Activated CD8-positive, alpha-beta T cell treated with anti-CD3 and anti-CD28 coated beads for 36 hours (primary cell): ENCODE results near the gene TUT1. TPM values are rescaled to one million over a fixed set of nuclear protein-coding genes. Genes with fewer than 3 reads are reported as not detected.
"Not testable (repeated sequence)": the region's sequence is repeated elsewhere in the genome, so short reads cannot be mapped to it uniquely, and the experiment has no call there.

Source experiments
- ATAC-seq: fragments of 200-7000 bp; cut with Tn5 transposase; one replicate; pipeline ENCODE4 v1.10.0; 2021; ENCODE audit warnings: mild to moderate bottlenecking, moderate library complexity
- CTCF ChIA-PET: fragments of 350-600 bp; sonication (Branson Sonifier 250); formaldehyde crosslinking; loops from one replicate; lab custom pipeline; 2021; ENCODE audit warnings: antibody characterized with exemption; lab: Charles Lee
- POLR2A ChIA-PET: fragments of 350-600 bp; sonication (Branson Sonifier 250); formaldehyde crosslinking; loops from one replicate; lab custom pipeline; 2021; ENCODE audit warnings: antibody characterized with exemption; lab: Charles Lee
- DNase-seq: peaks from one replicate; pipeline ENCODE4 v3.0.0-alpha.2; 2020
- H3K27ac Mint-ChIP-seq: one replicate; pipeline ENCODE4 v1.8.0; 2021; ENCODE audit warnings: mild to moderate bottlenecking, mixed read lengths
- H3K27me3 Mint-ChIP-seq: one replicate; pipeline ENCODE4 v1.8.0; 2021; ENCODE audit warnings: mixed read lengths
- H3K36me3 Mint-ChIP-seq: one replicate; pipeline ENCODE4 v1.8.0; 2021; ENCODE audit warnings: low read depth, mixed read lengths
- H3K4me1 Mint-ChIP-seq: one replicate; pipeline ENCODE4 v1.8.0; 2021; ENCODE audit warnings: low read depth, mixed read lengths
- H3K4me3 Mint-ChIP-seq: one replicate; pipeline ENCODE4 v1.8.0; 2021; ENCODE audit warnings: mild to moderate bottlenecking, moderate library complexity, mixed read lengths
- H3K9me3 Mint-ChIP-seq: one replicate; pipeline ENCODE4 v1.8.0; 2021; ENCODE audit warnings: mixed read lengths
- intact Hi-C: fragments of 100-400 bp; cut with micrococcal nuclease; formaldehyde crosslinking; loops from one replicate; pipeline ENCODE4 v1.10.0; 2022
- total RNA-seq, 2 experiments: library from RNA; stranded (reverse); gene quantifications; one replicate each; pipeline ENCODE4 v1.2.3, GENCODE V29; 2021
- TF ChIP-seq, protein P1 (sequence below): fragments of 200-600 bp; IDR thresholded peaks from one replicate; pipeline ENCODE4 v1.8.0; 2022; ENCODE audit warnings: antibody characterized with exemption, mild to moderate bottlenecking

The TUT1 gene
- total RNA-seq, 2 experiments from 2014 or later = 34.4 to 38.0 TPM

DNA sequence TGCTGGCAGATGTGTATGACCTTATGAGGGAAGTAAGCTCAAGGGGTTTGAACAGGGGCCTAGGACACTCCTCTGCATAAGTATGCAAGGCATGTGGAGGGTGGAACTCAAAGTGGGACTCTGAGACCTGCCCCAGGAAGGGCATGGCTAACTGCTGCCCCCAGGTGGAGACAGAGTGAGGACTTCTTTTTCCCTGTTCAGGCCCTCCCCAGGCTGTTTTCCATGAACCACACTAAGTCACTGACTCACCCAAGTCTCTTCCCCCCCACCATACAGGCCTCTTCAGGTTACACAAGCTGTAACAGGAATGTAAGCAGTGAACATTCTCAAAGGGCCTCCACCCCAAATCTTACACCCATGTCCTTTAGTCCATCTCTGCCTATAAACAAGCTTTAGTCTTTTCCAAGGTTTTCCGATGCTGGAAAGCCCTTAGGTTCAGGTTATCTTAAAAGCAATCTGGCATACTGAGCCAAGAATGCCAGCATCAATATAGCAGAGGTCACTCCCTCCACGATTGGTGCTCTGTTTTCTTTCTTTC is 30.7 kb downstream of the TUT1 start:
- TF ChIP-seq, protein P1, sequence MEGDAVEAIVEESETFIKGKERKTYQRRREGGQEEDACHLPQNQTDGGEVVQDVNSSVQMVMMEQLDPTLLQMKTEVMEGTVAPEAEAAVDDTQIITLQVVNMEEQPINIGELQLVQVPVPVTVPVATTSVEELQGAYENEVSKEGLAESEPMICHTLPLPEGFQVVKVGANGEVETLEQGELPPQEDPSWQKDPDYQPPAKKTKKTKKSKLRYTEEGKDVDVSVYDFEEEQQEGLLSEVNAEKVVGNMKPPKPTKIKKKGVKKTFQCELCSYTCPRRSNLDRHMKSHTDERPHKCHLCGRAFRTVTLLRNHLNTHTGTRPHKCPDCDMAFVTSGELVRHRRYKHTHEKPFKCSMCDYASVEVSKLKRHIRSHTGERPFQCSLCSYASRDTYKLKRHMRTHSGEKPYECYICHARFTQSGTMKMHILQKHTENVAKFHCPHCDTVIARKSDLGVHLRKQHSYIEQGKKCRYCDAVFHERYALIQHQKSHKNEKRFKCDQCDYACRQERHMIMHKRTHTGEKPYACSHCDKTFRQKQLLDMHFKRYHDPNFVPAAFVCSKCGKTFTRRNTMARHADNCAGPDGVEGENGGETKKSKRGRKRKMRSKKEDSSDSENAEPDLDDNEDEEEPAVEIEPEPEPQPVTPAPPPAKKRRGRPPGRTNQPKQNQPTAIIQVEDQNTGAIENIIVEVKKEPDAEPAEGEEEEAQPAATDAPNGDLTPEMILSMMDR = peak; percentile 67
- Mint-ChIP-seq H3K9me3 (no peaks in the 10 kb centered on the region), H3K4me3 (no peak overlapping the region), H3K36me3 (peaks cover 54% of the 10 kb centered on the region), H3K27me3 (no peaks in the 10 kb centered on the region), H3K27ac (peak overlapping the region; percentile 94), H3K4me1 (peaks cover 64% of the 10 kb centered on the region)
- ATAC-seq (peak; percentile 13), DNase-seq (peak; percentile 86)
- ChIA-PET POLR2A (interaction anchor here (0.7 to 14.2 kb wide), 7 partner anchors 9 to 280 kb away, joined by 3 to 156 read pairs (median 3); partner anchors contain the start of genes EEF1G and TUT1), CTCF (interaction anchor here (0.6 to 5.4 kb wide), 14 partner anchors 9 to 219 kb away, joined by 3 to 80 read pairs (median 5); partner anchors contain the start of gene EEF1G)
- intact Hi-C loops = no loop called here

DNA sequence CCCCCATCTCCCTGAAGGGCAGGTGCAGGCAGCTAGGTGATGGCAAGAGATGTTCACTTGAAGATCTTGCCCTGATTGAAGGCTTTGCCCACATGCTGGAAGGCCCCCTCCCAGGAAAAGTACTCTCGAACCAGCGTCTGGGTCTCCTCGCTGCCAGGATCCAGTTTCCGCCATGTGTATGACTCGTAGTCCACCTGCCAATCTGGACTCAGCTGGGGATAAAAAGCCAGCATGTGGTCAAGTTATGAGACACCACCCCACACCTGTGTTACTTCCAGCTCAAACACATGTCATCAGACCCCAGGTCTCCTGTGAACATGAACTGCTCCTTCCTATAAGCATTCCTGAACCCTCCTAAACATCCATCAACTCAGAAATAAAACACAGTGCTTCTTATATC is 31.7 kb downstream of the TUT1 start:
- CTCF ChIA-PET = interaction anchor here (0.9 to 5.4 kb wide), 9 partner anchors 10 to 323 kb away, joined by 3 to 80 read pairs (median 6); partner anchors contain the start of gene EEF1G
- POLR2A ChIA-PET = interaction anchor here (0.7 to 14.2 kb wide), 6 partner anchors 10 to 281 kb away, joined by 3 to 156 read pairs (median 3); partner anchors contain the start of genes EEF1G and TUT1
- not testable (repeated sequence) for ATAC-seq, H3K4me3 Mint-ChIP-seq, H3K9me3 Mint-ChIP-seq, H3K27me3 Mint-ChIP-seq, DNase-seq
- Mint-ChIP-seq H3K27ac (peak overlapping the region; percentile 94), H3K4me1 (peaks cover 70% of the 10 kb centered on the region), H3K36me3 (peaks cover 51% of the 10 kb centered on the region)
- intact Hi-C loops = loop anchor here (5.0 kb wide), 1 partner anchor 132 kb away; no protein-coding TSS in a partner anchor

DNA sequence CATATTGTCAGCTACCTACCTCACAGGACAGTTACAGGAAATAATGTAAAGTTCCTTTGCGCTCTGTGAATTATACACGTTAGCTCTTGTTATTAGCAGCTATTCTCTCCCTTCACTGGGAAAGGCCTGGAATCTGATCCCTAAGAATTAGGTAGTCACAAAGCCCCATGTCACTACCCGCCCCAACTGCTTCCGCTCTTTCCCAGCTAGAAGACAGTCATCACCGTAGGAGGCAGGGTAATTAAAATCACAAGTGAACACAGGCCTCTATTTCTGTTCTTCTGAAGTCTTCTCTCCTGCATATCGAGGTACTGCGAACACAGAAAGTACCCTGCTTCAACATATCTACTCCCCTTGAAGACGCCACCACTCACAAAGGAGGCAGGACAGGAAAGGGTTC is 32.1 kb downstream of the TUT1 start:
- Mint-ChIP-seq H3K4me3 (no peak overlapping the region), H3K9me3 (no peaks in the 10 kb centered on the region), H3K27me3 (no peaks in the 10 kb centered on the region), H3K4me1 (peaks cover 74% of the 10 kb centered on the region), H3K36me3 (peaks cover 56% of the 10 kb centered on the region), H3K27ac (peak overlapping the region; percentile 94)
- POLR2A ChIA-PET = interaction anchor here (0.8 to 14.2 kb wide), 7 partner anchors 11 to 297 kb away, joined by 3 to 156 read pairs (median 4); partner anchors contain the start of gene EEF1G
- intact Hi-C loops = loop anchor here (5.0 kb wide), 1 partner anchor 132 kb away; no protein-coding TSS in a partner anchor
- TF ChIP-seq, protein P1 = no peak
- ATAC-seq (no peak), DNase-seq (no peak)
- CTCF ChIA-PET = interaction anchor here (0.9 to 5.4 kb wide), 8 partner anchors 11 to 323 kb away, joined by 3 to 80 read pairs (median 10); partner anchors contain the start of gene EEF1G

DNA sequence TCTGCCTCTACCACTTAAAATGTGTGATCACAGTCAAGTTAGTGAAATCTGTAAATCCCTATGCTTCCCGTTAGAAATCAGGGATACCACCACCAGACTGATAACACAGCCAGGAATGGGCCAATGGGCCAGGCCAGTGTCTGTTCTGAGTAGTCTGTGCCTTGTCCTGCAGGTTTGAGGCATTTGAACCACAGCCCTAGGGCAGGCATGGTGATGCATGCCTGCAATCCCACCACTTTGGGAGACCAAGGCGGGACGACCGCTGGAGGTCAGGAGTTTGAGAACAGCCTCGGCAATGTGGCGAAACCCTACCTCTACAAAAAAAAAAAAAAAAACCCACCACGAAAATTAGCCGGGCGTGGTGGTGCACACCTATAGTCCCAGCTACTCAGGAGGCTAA is 32.7 kb downstream of the TUT1 start:
- Mint-ChIP-seq H3K27ac (peak overlapping the region; percentile 94), H3K4me3 (no peak overlapping the region), H3K36me3 (peaks cover 56% of the 10 kb centered on the region), H3K4me1 (peaks cover 77% of the 10 kb centered on the region), H3K9me3 (no peaks in the 10 kb centered on the region), H3K27me3 (no peaks in the 10 kb centered on the region)
- CTCF ChIA-PET = interaction anchor here (0.9 to 5.4 kb wide), 5 partner anchors 11 to 324 kb away, joined by 3 to 80 read pairs (median 25); no protein-coding TSS in a partner anchor
- DNase-seq = no peak
- no peak for ATAC-seq
- TF ChIP-seq, protein P1 = no peak
- POLR2A ChIA-PET = interaction anchor here (0.8 to 14.2 kb wide), 5 partner anchors 11 to 297 kb away, joined by 3 to 156 read pairs (median 6); partner anchors contain the start of gene EEF1G
- intact Hi-C loops = loop anchor here (5.0 kb wide), 1 partner anchor 131 kb away; no protein-coding TSS in a partner anchor

DNA sequence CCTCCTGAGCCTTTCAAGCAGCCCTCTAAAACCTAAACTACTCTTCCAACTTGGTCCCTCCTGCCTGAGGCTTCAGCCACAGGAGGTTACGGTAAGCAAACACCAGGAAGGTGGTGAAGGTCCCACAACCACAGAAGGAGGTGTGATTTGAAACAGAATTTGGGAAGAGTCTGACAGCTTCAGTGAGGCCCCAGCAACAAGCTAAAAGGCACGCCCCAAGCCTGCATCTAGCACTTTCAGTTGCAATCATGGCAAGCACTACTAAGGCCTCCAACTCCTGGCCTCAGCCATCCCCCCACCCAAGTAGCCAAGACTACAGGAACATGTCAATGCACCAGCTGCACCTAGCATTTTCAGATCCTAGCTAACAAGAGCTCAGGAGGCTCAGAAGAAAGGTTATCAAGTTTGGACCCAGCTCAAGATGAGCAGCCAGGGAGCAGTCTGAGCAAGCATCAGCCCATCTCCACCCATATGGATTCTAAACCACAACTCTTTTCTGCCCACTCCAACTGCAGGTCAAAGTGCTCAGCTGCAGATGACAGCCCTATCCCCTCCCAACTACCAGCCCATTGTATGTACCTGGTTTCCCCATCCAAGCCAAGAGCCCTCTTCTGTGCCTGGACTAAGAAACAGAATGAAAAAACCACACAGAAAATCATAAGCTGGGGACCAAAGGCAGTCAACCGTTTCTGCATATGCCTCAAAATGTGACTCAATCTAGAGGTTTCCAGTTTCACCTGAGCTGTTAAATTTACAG is 34.3 kb downstream of the TUT1 start:
- TF ChIP-seq, protein P1 = no peak

More for the DNA sequence above, 34.3 kb downstream of the TUT1 start:
- Mint-ChIP-seq H3K9me3 (no peaks in the 10 kb centered on the region), H3K27ac (peak overlapping the region; percentile 94), H3K4me3 (peak overlapping the region; percentile 41), H3K4me1 (peaks cover 90% of the 10 kb centered on the region), H3K27me3 (no peaks in the 10 kb centered on the region), H3K36me3 (peaks cover 51% of the 10 kb centered on the region)
- ChIA-PET POLR2A (interaction anchor here (0.7 to 14.2 kb wide), 12 partner anchors 13 to 324 kb away, joined by 3 to 156 read pairs (median 6); partner anchors contain the start of genes C11orf98, CSKMT, EEF1G and LBHD1), CTCF (interaction anchor here (0.8 to 5.4 kb wide), 17 partner anchors 9 to 170 kb away, joined by 3 to 80 read pairs (median 3); partner anchors contain the start of genes C11orf98, CSKMT, HNRNPUL2 and MTA2)
- DNase-seq (peak; percentile 88), ATAC-seq (peak; percentile 31)
- intact Hi-C loops = loop anchor here (2.0 to 5.0 kb wide), 2 partner anchors 14 to 130 kb away; no protein-coding TSS in a partner anchor
